ENCODE measurements around the gene PTGIS.

The PTGIS gene

GRCh38 chr20:49540687-49541435 is 27.1 kb downstream of the PTGIS start:
- TF ChIP-seq CTCF (conservative IDR thresholded peaks at IDR 0.05; ENCODE audit: low read length): no peak
- no peak for DNase-seq (ENCODE audit: low read depth)
- no peak overlapping the region for H3K4me3 ChIP-seq (ENCODE audit: low read length)

- DNase-seq (ENCODE audit: low read depth): no peak
- no peak for TF ChIP-seq CTCF (conservative IDR thresholded peaks at IDR 0.05; ENCODE audit: low read length)
- no peak overlapping the region for H3K4me3 ChIP-seq (ENCODE audit: low read length)
These were observed 27.7 kb downstream of the PTGIS start for GRCh38 chr20:49540232-49540620.

GRCh38 chr20:49539481-49540231 is 28.3 kb downstream of the PTGIS start:
- no peak overlapping the region for H3K4me3 ChIP-seq (ENCODE audit: low read length)
- DNase-seq (ENCODE audit: low read depth): no peak
- no peak for TF ChIP-seq CTCF (conservative IDR thresholded peaks at IDR 0.05; ENCODE audit: low read length)

- no peak for TF ChIP-seq CTCF (conservative IDR thresholded peaks at IDR 0.05; ENCODE audit: low read length)
- no peak overlapping the region for H3K4me3 ChIP-seq (ENCODE audit: low read length)
- no peak for DNase-seq (ENCODE audit: low read depth)
These were observed 29.0 kb downstream of the PTGIS start for GRCh38 chr20:49538950-49539349.

- TF ChIP-seq CTCF (conservative IDR thresholded peaks at IDR 0.05; ENCODE audit: low read length): peak; percentile 86
- peak; percentile 48 for DNase-seq (ENCODE audit: low read depth)
These were observed 33.7 kb downstream of the PTGIS start for GRCh38 chr20:49534255-49534712.

GRCh38 chr20:49532285-49532946 is 35.5 kb downstream of the PTGIS start:
- DNase-seq (ENCODE audit: low read depth): no peak
- no peak overlapping the region for H3K4me3 ChIP-seq (ENCODE audit: low read length)
- no peak for TF ChIP-seq CTCF (conservative IDR thresholded peaks at IDR 0.05; ENCODE audit: low read length)

More at GRCh38 chr20:49534255-49534712, 33.7 kb downstream of the PTGIS start:
- H3K4me3 ChIP-seq (ENCODE audit: low read length): no peak overlapping the region
